Suprapubic skin (tissue), 3 donors: ENCODE results near the gene EEA1.

Source experiments
- POLR2A ChIP-seq, 2 donors: fragments of 450-650 bp; IDR thresholded peaks; one replicate each; pipeline ENCODE4 v1.6.1; 2017; ENCODE audit warnings: antibody characterized with exemption in 2 of 2, mild to moderate bottlenecking in 2 of 2, moderate library complexity in 2 of 2
- TF ChIP-seq, protein P1 (sequence below), 2 donors: fragments of 200-600 bp in 1 of 2; fragments of 450-650 bp in 1 of 2; sonication (generic) in 1 of 2; IDR thresholded peaks; one replicate each; pipeline ENCODE4 v1.5.1; 2016 to 2019; ENCODE audit warnings: antibody characterized with exemption in 2 of 2, mild to moderate bottlenecking in 1 of 2, moderate library complexity in 1 of 2

DNA sequence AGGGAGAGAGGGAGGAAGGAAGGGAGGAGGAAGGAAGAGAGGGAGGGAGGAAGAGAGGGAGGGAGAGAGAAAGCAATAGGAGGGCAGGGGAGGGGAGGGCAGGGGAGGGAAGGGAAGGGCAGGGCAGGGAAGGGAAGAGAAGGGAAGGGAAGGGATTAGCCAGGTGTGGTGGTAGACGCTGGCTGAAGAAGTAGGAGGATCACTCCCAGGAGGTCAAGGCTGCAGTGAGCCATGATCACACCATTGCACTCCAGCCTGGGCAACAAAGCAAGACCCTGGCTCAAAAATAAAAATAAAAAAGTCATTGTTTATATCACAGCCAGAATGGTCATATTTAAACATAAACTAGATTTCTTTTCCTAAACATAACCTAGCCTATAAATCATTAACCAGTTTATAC lies 20.4 kb upstream of the EEA1 start:
- TF ChIP-seq, protein P1, sequence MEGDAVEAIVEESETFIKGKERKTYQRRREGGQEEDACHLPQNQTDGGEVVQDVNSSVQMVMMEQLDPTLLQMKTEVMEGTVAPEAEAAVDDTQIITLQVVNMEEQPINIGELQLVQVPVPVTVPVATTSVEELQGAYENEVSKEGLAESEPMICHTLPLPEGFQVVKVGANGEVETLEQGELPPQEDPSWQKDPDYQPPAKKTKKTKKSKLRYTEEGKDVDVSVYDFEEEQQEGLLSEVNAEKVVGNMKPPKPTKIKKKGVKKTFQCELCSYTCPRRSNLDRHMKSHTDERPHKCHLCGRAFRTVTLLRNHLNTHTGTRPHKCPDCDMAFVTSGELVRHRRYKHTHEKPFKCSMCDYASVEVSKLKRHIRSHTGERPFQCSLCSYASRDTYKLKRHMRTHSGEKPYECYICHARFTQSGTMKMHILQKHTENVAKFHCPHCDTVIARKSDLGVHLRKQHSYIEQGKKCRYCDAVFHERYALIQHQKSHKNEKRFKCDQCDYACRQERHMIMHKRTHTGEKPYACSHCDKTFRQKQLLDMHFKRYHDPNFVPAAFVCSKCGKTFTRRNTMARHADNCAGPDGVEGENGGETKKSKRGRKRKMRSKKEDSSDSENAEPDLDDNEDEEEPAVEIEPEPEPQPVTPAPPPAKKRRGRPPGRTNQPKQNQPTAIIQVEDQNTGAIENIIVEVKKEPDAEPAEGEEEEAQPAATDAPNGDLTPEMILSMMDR (IDR thresholded peaks at IDR 0.05) = no peak
- TF ChIP-seq POLR2A (IDR thresholded peaks at IDR 0.05) = no peak
